T-helper 2 cell treated with Interferon-gamma antibody and Interleukin-4, amounts not matched to agents 5 μg/mL and 100 μg/mL, for 36 hours (primary cell): ENCODE results near the gene TMEM74B.

Experiments
- DNase-seq: peaks from one replicate; pipeline ENCODE4 v3.0.0; 2021; ENCODE audit warnings: low spot score
- H3K27ac Mint-ChIP-seq: one replicate; pipeline ENCODE4 v1.8.0; 2021; ENCODE audit warnings: mild to moderate bottlenecking, mixed read lengths
- H3K27me3 Mint-ChIP-seq: one replicate; pipeline ENCODE4 v1.8.0; 2021; ENCODE audit warnings: low read depth, mixed read lengths
- H3K36me3 Mint-ChIP-seq: one replicate; pipeline ENCODE4 v1.8.0; 2021; ENCODE audit warnings: low read depth, mixed read lengths
- H3K4me1 Mint-ChIP-seq: one replicate; pipeline ENCODE4 v1.8.0; 2021; ENCODE audit warnings: low read depth, mixed read lengths
- H3K4me3 Mint-ChIP-seq: one replicate; pipeline ENCODE4 v1.8.0; 2022; ENCODE audit warnings: mild to moderate bottlenecking, moderate library complexity, mixed read lengths
- H3K9me3 Mint-ChIP-seq: one replicate; pipeline ENCODE4 v1.8.0; 2021; ENCODE audit warnings: mixed read lengths

The TMEM74B gene

GRCh38 chr20:1178623-1179022 is 6.2 kb downstream of the TMEM74B start:
- Mint-ChIP-seq H3K27ac (no peak overlapping the region), H3K36me3 (no peaks in the 10 kb centered on the region), H3K27me3 (peaks cover 10% of the 10 kb centered on the region), H3K9me3 (no peaks in the 10 kb centered on the region), H3K4me1 (no peaks in the 10 kb centered on the region), H3K4me3 (no peak overlapping the region)
- no peak for DNase-seq

- H3K9me3 Mint-ChIP-seq = no peaks in the 10 kb centered on the region
- peaks cover 5% of the 10 kb centered on the region for H3K27me3 Mint-ChIP-seq
- no peak for DNase-seq
- no peaks in the 10 kb centered on the region for H3K36me3 Mint-ChIP-seq
- H3K4me3 Mint-ChIP-seq = no peak overlapping the region
- H3K4me1 Mint-ChIP-seq = no peaks in the 10 kb centered on the region
- no peak overlapping the region for H3K27ac Mint-ChIP-seq
Measured at GRCh38 chr20:1178103-1178502, 6.7 kb downstream of the TMEM74B start.

DNA sequence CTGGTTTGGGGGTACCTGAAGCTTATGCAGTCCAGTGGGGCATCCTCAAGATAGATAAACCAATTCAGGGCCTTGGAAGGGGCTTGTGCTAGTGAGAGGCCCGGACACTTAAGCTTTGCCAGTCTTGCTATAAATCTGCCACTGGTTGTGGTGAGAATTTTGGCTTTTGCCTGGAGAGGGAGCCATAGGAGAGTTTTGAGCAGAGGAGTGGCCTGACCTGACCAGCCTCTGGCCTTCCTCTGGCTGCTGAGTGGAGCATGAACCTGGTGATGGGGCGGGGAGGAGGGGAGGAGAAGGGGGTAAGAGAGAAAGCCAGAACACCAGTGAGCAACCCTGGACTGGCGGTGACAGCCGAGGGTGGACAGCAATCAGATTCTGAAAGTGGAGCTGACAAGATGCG is 7.1 kb downstream of the TMEM74B start:
- DNase-seq = no peak
- H3K27ac Mint-ChIP-seq = no peak overlapping the region
- H3K4me3 Mint-ChIP-seq = no peak overlapping the region
- H3K9me3 Mint-ChIP-seq = no peaks in the 10 kb centered on the region
- no peaks in the 10 kb centered on the region for H3K4me1 Mint-ChIP-seq
- H3K27me3 Mint-ChIP-seq = peaks cover 4% of the 10 kb centered on the region
- no peaks in the 10 kb centered on the region for H3K36me3 Mint-ChIP-seq

DNA sequence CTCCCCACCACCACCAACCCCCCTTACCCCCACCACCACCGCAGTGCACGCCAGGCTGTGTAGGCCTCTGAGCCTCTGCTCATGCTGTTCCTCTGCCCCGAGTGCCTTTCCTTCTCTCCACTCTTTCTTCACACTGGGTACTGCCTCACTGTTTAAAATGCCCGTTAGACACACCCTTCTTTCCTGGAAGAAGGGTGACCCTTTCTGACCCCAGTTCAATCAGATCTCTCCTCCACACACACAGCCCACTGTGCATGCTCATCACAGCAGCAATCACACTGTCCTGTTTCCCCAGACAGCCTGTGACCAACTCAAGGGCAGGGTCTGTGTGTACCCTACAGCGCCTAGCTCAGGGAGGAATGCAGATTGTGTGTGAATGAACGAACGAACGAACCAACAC is 10.0 kb downstream of the TMEM74B start:
- Mint-ChIP-seq H3K9me3 (no peaks in the 10 kb centered on the region), H3K4me1 (no peaks in the 10 kb centered on the region), H3K27ac (no peak overlapping the region), H3K4me3 (no peak overlapping the region), H3K27me3 (no peaks in the 10 kb centered on the region), H3K36me3 (peaks cover 15% of the 10 kb centered on the region)
- no peak for DNase-seq

GRCh38 chr20:1173698-1174097 is 11.1 kb downstream of the TMEM74B start:
- Mint-ChIP-seq H3K27me3 (no peaks in the 10 kb centered on the region), H3K9me3 (no peaks in the 10 kb centered on the region), H3K4me1 (no peaks in the 10 kb centered on the region), H3K27ac (no peak overlapping the region), H3K4me3 (no peak overlapping the region), H3K36me3 (peaks cover 18% of the 10 kb centered on the region)
- DNase-seq = no peak

GRCh38 chr20:1171461-1172093 is 13.2 kb downstream of the TMEM74B start:
- Mint-ChIP-seq H3K36me3 (peaks cover 33% of the 10 kb centered on the region), H3K4me3 (no peak overlapping the region), H3K27ac (no peak overlapping the region), H3K9me3 (no peaks in the 10 kb centered on the region), H3K4me1 (no peaks in the 10 kb centered on the region), H3K27me3 (no peaks in the 10 kb centered on the region)
- no peak for DNase-seq

DNA sequence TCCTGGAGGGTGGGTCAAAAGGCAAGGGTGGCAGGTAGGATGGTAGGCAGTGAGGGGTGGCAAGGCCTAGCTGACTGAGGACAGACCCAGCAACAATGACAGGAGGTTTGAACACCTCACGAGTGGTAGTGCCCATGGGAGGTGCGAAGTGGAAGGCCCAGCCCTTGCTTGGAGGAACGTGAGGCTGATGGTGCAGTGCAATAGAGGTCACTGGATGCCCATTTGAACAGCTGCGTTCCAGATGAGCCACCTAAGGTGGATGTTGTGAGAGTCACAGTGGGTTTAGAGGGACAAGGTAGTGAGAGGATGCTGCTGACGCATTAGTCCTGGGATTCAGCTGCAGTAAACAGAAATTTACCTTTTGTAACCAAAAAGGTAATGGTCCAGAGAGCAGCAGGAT is 15.6 kb downstream of the TMEM74B start:
- Mint-ChIP-seq H3K36me3 (peaks cover 55% of the 10 kb centered on the region), H3K27ac (no peak overlapping the region), H3K9me3 (no peaks in the 10 kb centered on the region), H3K4me3 (no peak overlapping the region), H3K4me1 (no peaks in the 10 kb centered on the region), H3K27me3 (no peaks in the 10 kb centered on the region)
- no peak for DNase-seq

DNA sequence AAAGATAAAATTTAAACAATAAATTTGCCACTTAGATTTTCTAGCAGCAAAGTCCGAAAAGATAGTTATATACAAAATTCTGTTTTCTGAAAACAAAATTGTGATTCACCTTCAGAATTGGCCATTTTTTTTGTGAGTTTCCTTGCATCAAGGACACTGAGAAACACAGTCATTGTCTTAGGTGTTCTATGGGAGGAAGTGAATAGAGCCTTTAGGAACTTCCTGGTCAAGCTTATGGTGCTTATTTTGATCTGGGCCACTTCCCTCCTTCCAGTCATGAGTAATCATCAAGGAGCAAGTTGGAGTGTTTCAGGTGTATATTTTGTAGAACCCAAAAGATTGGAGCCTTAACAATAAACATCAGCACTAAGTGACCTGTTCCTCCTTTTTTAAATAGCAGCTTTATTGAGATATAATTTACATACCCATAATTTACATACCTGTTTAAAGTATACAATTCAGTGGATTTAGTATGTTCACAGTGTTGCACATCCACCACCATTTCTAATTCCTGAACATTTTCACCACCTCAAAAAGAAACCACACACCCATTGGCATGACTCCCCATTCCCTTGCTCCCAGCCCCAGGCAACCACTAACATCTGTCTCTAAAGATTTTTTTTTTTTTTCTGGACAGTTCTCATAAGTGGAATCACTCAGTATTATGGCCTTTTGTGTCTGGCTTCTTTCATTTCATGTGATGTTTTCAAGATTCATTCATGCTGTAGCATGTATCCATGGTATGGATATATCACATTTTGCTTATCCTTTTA is 17.6 kb downstream of the TMEM74B start:
- no peak overlapping the region for H3K4me3 Mint-ChIP-seq
- H3K9me3 Mint-ChIP-seq = no peaks in the 10 kb centered on the region
- DNase-seq = no peak
- H3K4me1 Mint-ChIP-seq = no peaks in the 10 kb centered on the region
- no peak overlapping the region for H3K27ac Mint-ChIP-seq
- H3K36me3 Mint-ChIP-seq = peaks cover 62% of the 10 kb centered on the region
- H3K27me3 Mint-ChIP-seq = no peaks in the 10 kb centered on the region

DNA sequence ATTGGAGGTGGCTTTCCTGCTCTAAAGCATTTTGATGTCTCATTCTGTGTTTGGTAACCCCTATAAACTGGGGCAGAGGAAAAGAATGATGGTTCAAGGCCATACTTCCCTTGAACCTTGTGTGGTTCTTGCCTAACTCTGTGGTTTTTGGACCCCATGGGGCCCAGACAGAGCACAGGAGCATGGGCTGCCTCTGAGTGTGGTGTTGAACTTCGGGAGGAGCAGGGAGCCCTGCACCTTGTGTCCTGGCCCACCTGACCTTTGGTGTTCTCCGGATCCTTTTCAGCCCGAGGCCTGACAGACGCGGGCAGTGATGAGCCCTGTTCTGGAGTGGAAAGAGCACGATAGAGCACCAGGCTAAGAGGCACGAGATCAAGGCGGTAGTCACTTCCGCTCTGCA is 18.8 kb downstream of the TMEM74B start:
- no peak overlapping the region for H3K4me3 Mint-ChIP-seq
- no peak overlapping the region for H3K27ac Mint-ChIP-seq
- no peaks in the 10 kb centered on the region for H3K4me1 Mint-ChIP-seq

GRCh38 chr20:1165521-1165920 is 19.3 kb downstream of the TMEM74B start:
- H3K9me3 Mint-ChIP-seq = no peaks in the 10 kb centered on the region
- H3K4me3 Mint-ChIP-seq = no peak overlapping the region
- H3K27ac Mint-ChIP-seq = no peak overlapping the region
- peaks cover 65% of the 10 kb centered on the region for H3K36me3 Mint-ChIP-seq
- no peaks in the 10 kb centered on the region for H3K27me3 Mint-ChIP-seq
- no peaks in the 10 kb centered on the region for H3K4me1 Mint-ChIP-seq
- no peak for DNase-seq

More for the DNA sequence above, 18.8 kb downstream of the TMEM74B start:
- peaks cover 64% of the 10 kb centered on the region for H3K36me3 Mint-ChIP-seq
- H3K27me3 Mint-ChIP-seq = no peaks in the 10 kb centered on the region
- no peak for DNase-seq
- no peaks in the 10 kb centered on the region for H3K9me3 Mint-ChIP-seq

- DNase-seq = no peak
- Mint-ChIP-seq H3K9me3 (no peaks in the 10 kb centered on the region), H3K27me3 (no peaks in the 10 kb centered on the region), H3K4me1 (no peaks in the 10 kb centered on the region), H3K27ac (no peak overlapping the region), H3K36me3 (peaks cover 64% of the 10 kb centered on the region), H3K4me3 (no peak overlapping the region)
Measured at GRCh38 chr20:1164871-1165270, 19.9 kb downstream of the TMEM74B start.

- Mint-ChIP-seq H3K4me3 (no peak overlapping the region), H3K9me3 (no peaks in the 10 kb centered on the region), H3K36me3 (peaks cover 61% of the 10 kb centered on the region), H3K27ac (no peak overlapping the region), H3K4me1 (no peaks in the 10 kb centered on the region), H3K27me3 (no peaks in the 10 kb centered on the region)
- no peak for DNase-seq
Measured at GRCh38 chr20:1163653-1164052, 21.1 kb downstream of the TMEM74B start.

- no peak overlapping the region for H3K27ac Mint-ChIP-seq
Measured at GRCh38 chr20:1163105-1163504, 21.7 kb downstream of the TMEM74B start.

DNA sequence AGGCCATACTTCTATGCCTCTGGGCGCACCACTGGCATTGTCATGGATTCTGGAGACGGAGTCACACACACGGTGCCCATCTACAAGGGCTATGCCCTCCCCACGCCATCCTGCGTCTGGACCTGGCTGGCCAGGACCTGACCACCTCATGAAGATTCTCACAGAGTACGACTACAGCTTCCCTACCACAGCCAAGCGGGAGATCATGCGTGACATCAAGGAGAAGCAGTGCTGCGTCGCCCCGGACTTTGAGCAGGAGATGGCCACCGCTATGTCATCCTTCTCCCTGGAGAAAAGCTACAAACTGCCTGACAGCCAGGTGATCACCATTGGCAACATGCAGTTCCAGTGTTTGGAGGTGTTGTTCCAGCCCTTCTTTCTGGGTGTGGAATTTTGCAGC is 23.8 kb downstream of the TMEM74B start:
- H3K27me3 Mint-ChIP-seq = no peaks in the 10 kb centered on the region
- DNase-seq = no peak
- no peaks in the 10 kb centered on the region for H3K4me1 Mint-ChIP-seq
- H3K4me3 Mint-ChIP-seq = no peak overlapping the region
- H3K9me3 Mint-ChIP-seq = no peaks in the 10 kb centered on the region
- peaks cover 47% of the 10 kb centered on the region for H3K36me3 Mint-ChIP-seq
- no peak overlapping the region for H3K27ac Mint-ChIP-seq

More at GRCh38 chr20:1163105-1163504, 21.7 kb downstream of the TMEM74B start:
- Mint-ChIP-seq H3K9me3 (no peaks in the 10 kb centered on the region), H3K27me3 (no peaks in the 10 kb centered on the region), H3K36me3 (peaks cover 55% of the 10 kb centered on the region), H3K4me1 (no peaks in the 10 kb centered on the region), H3K4me3 (no peak overlapping the region)
- DNase-seq = no peak

GRCh38 chr20:1160496-1160895 is 24.3 kb downstream of the TMEM74B start:
- no peaks in the 10 kb centered on the region for H3K9me3 Mint-ChIP-seq
- H3K4me1 Mint-ChIP-seq = no peaks in the 10 kb centered on the region
- no peak overlapping the region for H3K4me3 Mint-ChIP-seq
- no peaks in the 10 kb centered on the region for H3K27me3 Mint-ChIP-seq
- H3K27ac Mint-ChIP-seq = no peak overlapping the region
- no peak for DNase-seq
- H3K36me3 Mint-ChIP-seq = peaks cover 46% of the 10 kb centered on the region
